GM23338 (cell line): ENCODE measurements around the gene HIP1. TPM values are rescaled to one million over a fixed set of nuclear protein-coding genes. Genes with fewer than 3 reads are reported as not detected.

Experiments used
- ATAC-seq: fragments of 200-7000 bp; cut with Tn5 transposase; 3 replicates; pipeline ENCODE4 v1.9.1; 2020
- DNase-seq: peaks from one replicate; pipeline ENCODE4 v3.0.0-alpha.2; 2015; ENCODE audit warnings: low spot score
- H2AFZ ChIP-seq: fragments of 200-600 bp; sonication (generic); 2 replicates; pipeline ENCODE4 v1.8.0; 2016; ENCODE audit warnings: antibody characterized with exemption, mild to moderate bottlenecking, moderate library complexity
- H3F3A ChIP-seq: fragments of 200-600 bp; sonication (generic); replicated peaks from 2 replicates; pipeline ENCODE4 v1.8.0; 2017; ENCODE audit warnings: antibody characterized with exemption, mixed run types, low read depth
- H3K27ac ChIP-seq: fragments of 200-600 bp; sonication (generic); 2 replicates; pipeline ENCODE4 v1.6.1; 2016; ENCODE audit warnings: low read depth
- H3K27me3 ChIP-seq: fragments of 200-600 bp; sonication (generic); 2 replicates; pipeline ENCODE4 v1.8.0; 2016; ENCODE audit warnings: mild to moderate bottlenecking, mixed run types, moderate library complexity; ENCODE audit not compliant: insufficient read depth
- H3K36me3 ChIP-seq: fragments of 200-600 bp; sonication (generic); 2 replicates; pipeline ENCODE4 v1.8.0; 2016; ENCODE audit warnings: mild to moderate bottlenecking; ENCODE audit not compliant: insufficient read depth
- H3K4me1 ChIP-seq: fragments of 200-600 bp; sonication (generic); 2 replicates; pipeline ENCODE4 v1.8.0; 2016; ENCODE audit warnings: mild to moderate bottlenecking, moderate library complexity; ENCODE audit not compliant: insufficient read depth
- H3K4me2 ChIP-seq: fragments of 200-600 bp; sonication (generic); 2 replicates; pipeline ENCODE4 v1.7.1; 2017; ENCODE audit warnings: mixed run types
- H3K4me3 ChIP-seq: fragments of 200-600 bp; sonication (generic); 2 replicates; pipeline ENCODE4 v1.6.1; 2016; ENCODE audit warnings: mixed run types
- H3K79me2 ChIP-seq: fragments of 200-600 bp; sonication (generic); replicated peaks from 2 replicates; pipeline ENCODE4 v1.8.0; 2017; ENCODE audit warnings: mild to moderate bottlenecking; ENCODE audit not compliant: insufficient read depth
- H3K9me2 ChIP-seq: fragments of 200-600 bp; sonication (generic); 2 replicates; pipeline ENCODE4 v1.8.0; 2017; ENCODE audit not compliant: insufficient read depth
- H4K20me1 ChIP-seq: fragments of 200-600 bp; sonication (generic); replicated peaks from 2 replicates; pipeline ENCODE4 v1.8.0; 2017; ENCODE audit warnings: mild to moderate bottlenecking; ENCODE audit not compliant: insufficient read depth
- H3K27ac Mint-ChIP-seq: 2 replicates; pipeline ENCODE4 v1.8.0; 2020; ENCODE audit warnings: inconsistent platforms, mild to moderate bottlenecking, moderate library complexity, mixed read lengths
- H3K27me3 Mint-ChIP-seq: 3 replicates; pipeline ENCODE4 v1.8.0; 2022; ENCODE audit warnings: low read depth, mild to moderate bottlenecking, moderate library complexity, mixed read lengths, inconsistent platforms; ENCODE audit not compliant: insufficient read depth, poor library complexity
- H3K36me3 Mint-ChIP-seq: 3 replicates; pipeline ENCODE4 v1.8.0; 2021; ENCODE audit warnings: low read depth, mild to moderate bottlenecking, inconsistent platforms, moderate library complexity, mixed read lengths
- H3K4me1 Mint-ChIP-seq: 3 replicates; pipeline ENCODE4 v1.8.0; 2020; ENCODE audit warnings: mild to moderate bottlenecking, inconsistent platforms, mixed read lengths
- H3K4me3 Mint-ChIP-seq: 3 replicates; pipeline ENCODE4 v1.8.0; 2021; ENCODE audit warnings: moderate library complexity, mild to moderate bottlenecking, inconsistent platforms, mixed read lengths
- H3K9me3 Mint-ChIP-seq: 3 replicates; pipeline ENCODE4 v1.8.0; 2020; ENCODE audit warnings: moderate library complexity, mild to moderate bottlenecking, inconsistent platforms, mixed read lengths
- CREB1 ChIP-seq: fragments of 250-450 bp; sonication (Bioruptor Pico); IDR thresholded peaks from 2 replicates; pipeline ENCODE4 v1.5.0; 2020; ENCODE audit warnings: low read depth, mild to moderate bottlenecking, moderate library complexity
- EZH2 ChIP-seq: fragments of 200-600 bp; sonication (generic); IDR thresholded peaks from one replicate; pipeline ENCODE4 v1.8.0; 2017; ENCODE audit warnings: antibody characterized with exemption, mild to moderate bottlenecking, low read depth; ENCODE audit not compliant: unreplicated experiment
- EZH2phosphoT487 ChIP-seq: fragments of 200-600 bp; sonication (generic); IDR thresholded peaks from one replicate; pipeline ENCODE4 v1.8.1; 2018; ENCODE audit warnings: antibody characterized with exemption; ENCODE audit not compliant: unreplicated experiment
- POLR2AphosphoS5 ChIP-seq: IDR thresholded peaks from 2 replicates; pipeline ENCODE4 v1.6.1; 2016; ENCODE audit warnings: antibody characterized with exemption, low read depth
- STAT1 ChIP-seq: IDR thresholded peaks from one replicate; pipeline ENCODE4 v1.6.1; 2016; ENCODE audit warnings: antibody characterized with exemption; ENCODE audit not compliant: unreplicated experiment
- ZNF114 ChIP-seq: fragments of 250-450 bp; sonication (Bioruptor Pico); IDR thresholded peaks from 2 replicates; pipeline ENCODE4 v1.5.0; 2020; ENCODE audit warnings: mild to moderate bottlenecking, moderate library complexity
- ZNF331 ChIP-seq: fragments of 250-450 bp; sonication (Bioruptor Pico); IDR thresholded peaks from 2 replicates; pipeline ENCODE4 v1.5.0; 2020; ENCODE audit warnings: low read depth, mild to moderate bottlenecking, moderate library complexity
- polyA plus RNA-seq: library from polyadenylated mRNA; unstranded; fragments of >200 nt; fragmentation: Nextera tagmentation; extraction: Ambion mirVana; gene quantifications from 2 replicates; pipeline ENCODE4 v1.2.1, GENCODE V29; 2016
- total RNA-seq: library from RNA; depleted of rRNA; stranded (reverse); fragments of >200 nt; shearing (Covaris generic); gene quantifications from 2 replicates; pipeline ENCODE4 v1.2.3, GENCODE V29; 2014
- TF ChIP-seq, protein P1 (sequence below): fragments of 250-450 bp; sonication (Bioruptor Pico); IDR thresholded peaks from 2 replicates; pipeline ENCODE4 v1.5.0; 2020; ENCODE audit warnings: mild to moderate bottlenecking, moderate library complexity
- TF ChIP-seq, protein P2 (sequence below): IDR thresholded peaks from one replicate; pipeline ENCODE4 v1.6.1; 2018; ENCODE audit warnings: antibody characterized with exemption; ENCODE audit not compliant: unreplicated experiment
- TF ChIP-seq, protein P3 (sequence below), 2 experiments: fragments of 200-600 bp in 1 of 2; sonication (generic) in 1 of 2; conservative IDR thresholded peaks; 2 replicates each; pipeline versions ENCODE4 v1.5.1 to v1.6.1; 2016 to 2017; ENCODE audit warnings: antibody characterized with exemption in 2 of 2, low read depth in 2 of 2, mild to moderate bottlenecking in 2 of 2, moderate library complexity in 1 of 2

Gene HIP1
- total and polyA plus RNA-seq, 2 experiments from 2014 or later, result 24.9 to 80.8 TPM

DNA sequence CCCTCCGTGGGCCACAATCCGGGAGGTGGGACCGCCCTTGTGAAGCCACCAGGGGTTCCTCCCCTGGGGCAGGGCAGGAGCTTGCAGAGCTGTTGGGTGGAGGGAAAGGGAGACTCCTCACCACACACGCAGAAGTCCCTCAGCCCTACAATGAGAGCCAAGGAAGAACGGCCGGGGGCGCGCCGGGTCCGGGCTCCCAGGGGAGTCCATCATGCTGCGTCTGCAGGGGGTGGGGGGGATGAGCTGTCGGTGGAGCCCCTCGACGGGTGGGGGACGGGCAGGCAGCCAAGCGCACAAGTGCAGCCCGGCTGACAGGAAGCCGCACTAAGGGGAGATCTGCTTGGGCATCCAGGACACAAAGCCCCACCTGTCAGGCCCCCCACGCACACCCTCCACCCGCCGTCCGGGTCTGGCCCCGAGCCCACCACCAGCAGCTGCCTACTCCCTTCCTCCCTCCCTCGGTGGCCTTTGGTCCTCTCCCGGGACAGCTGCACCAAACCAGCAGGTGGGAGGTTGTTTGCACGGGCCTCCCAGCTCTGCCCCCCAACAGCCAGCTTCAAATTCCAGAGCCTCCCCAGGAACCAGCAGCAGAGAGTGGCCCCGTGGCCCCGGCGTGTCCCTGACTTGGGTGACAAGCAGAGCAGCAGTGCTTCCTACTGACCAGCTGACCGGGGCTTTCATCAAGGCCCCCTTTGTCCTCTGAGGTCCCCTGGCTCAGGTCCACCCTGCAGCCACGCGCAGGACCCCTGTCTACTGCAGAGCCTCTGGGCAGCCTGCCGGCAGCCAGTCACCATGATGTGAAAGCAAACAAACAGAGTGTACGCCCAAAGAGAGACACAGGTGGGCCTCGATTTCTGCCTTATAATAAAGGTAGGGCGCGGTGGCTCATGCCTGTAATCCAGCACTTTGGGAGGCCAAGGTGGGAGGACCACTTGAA is 50.3 kb downstream of the HIP1 start:
- Histone ChIP-seq H3F3A (no peaks in the 10 kb centered on the region), H3K4me1 (peaks cover 3% of the 10 kb centered on the region; the same call in 1 of the 2 replicates), H3K36me3 (no peaks in the 10 kb centered on the region), H3K79me2 (no peaks in the 10 kb centered on the region), H2AFZ (no peak overlapping the region), H3K4me2 (no peak overlapping the region), H3K9me2 (no peaks in the 10 kb centered on the region), H4K20me1 (no peaks in the 10 kb centered on the region), H3K4me3 (no peak overlapping the region), H3K27me3 (no peaks in the 10 kb centered on the region), H3K27ac (no peak overlapping the region)
- Mint-ChIP-seq H3K4me1 (peaks cover 11% of the 10 kb centered on the region; the same call in 2 of the 3 replicates), H3K27ac (no peak overlapping the region), H3K36me3 (no peaks in the 10 kb centered on the region), H3K4me3 (no peak overlapping the region), H3K9me3 (no peaks in the 10 kb centered on the region), H3K27me3 (peaks cover 1% of the 10 kb centered on the region)
- ATAC-seq (no peak; the same call in 2 of the 3 replicates), DNase-seq (no peak)
- TF ChIP-seq EZH2, result no peak
- TF ChIP-seq EZH2phosphoT487, result no peak
- TF ChIP-seq CREB1 (CRISPR knock-in tag), result no peak
- TF ChIP-seq, protein P1, sequence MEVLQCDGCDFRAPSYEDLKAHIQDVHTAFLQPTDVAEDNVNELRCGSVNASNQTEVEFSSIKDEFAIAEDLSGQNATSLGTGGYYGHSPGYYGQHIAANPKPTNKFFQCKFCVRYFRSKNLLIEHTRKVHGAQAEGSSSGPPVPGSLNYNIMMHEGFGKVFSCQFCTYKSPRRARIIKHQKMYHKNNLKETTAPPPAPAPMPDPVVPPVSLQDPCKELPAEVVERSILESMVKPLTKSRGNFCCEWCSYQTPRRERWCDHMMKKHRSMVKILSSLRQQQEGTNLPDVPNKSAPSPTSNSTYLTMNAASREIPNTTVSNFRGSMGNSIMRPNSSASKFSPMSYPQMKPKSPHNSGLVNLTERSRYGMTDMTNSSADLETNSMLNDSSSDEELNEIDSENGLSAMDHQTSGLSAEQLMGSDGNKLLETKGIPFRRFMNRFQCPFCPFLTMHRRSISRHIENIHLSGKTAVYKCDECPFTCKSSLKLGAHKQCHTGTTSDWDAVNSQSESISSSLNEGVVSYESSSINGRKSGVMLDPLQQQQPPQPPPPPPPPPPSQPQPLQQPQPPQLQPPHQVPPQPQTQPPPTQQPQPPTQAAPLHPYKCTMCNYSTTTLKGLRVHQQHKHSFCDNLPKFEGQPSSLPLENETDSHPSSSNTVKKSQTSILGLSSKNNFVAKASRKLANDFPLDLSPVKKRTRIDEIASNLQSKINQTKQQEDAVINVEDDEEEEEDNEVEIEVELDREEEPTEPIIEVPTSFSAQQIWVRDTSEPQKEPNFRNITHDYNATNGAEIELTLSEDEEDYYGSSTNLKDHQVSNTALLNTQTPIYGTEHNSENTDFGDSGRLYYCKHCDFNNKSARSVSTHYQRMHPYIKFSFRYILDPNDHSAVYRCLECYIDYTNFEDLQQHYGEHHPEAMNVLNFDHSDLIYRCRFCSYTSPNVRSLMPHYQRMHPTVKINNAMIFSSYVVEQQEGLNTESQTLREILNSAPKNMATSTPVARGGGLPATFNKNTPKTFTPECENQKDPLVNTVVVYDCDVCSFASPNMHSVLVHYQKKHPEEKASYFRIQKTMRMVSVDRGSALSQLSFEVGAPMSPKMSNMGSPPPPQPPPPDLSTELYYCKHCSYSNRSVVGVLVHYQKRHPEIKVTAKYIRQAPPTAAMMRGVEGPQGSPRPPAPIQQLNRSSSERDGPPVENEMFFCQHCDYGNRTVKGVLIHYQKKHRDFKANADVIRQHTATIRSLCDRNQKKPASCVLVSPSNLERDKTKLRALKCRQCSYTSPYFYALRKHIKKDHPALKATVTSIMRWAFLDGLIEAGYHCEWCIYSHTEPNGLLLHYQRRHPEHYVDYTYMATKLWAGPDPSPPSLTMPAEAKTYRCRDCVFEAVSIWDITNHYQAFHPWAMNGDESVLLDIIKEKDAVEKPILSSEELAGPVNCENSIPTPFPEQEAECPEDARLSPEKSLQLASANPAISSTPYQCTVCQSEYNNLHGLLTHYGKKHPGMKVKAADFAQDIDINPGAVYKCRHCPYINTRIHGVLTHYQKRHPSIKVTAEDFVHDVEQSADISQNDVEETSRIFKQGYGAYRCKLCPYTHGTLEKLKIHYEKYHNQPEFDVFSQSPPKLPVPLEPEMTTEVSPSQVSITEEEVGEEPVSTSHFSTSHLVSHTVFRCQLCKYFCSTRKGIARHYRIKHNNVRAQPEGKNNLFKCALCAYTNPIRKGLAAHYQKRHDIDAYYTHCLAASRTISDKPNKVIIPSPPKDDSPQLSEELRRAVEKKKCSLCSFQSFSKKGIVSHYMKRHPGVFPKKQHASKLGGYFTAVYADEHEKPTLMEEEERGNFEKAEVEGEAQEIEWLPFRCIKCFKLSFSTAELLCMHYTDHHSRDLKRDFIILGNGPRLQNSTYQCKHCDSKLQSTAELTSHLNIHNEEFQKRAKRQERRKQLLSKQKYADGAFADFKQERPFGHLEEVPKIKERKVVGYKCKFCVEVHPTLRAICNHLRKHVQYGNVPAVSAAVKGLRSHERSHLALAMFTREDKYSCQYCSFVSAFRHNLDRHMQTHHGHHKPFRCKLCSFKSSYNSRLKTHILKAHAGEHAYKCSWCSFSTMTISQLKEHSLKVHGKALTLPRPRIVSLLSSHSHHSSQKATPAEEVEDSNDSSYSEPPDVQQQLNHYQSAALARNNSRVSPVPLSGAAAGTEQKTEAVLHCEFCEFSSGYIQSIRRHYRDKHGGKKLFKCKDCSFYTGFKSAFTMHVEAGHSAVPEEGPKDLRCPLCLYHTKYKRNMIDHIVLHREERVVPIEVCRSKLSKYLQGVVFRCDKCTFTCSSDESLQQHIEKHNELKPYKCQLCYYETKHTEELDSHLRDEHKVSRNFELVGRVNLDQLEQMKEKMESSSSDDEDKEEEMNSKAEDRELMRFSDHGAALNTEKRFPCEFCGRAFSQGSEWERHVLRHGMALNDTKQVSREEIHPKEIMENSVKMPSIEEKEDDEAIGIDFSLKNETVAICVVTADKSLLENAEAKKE (CRISPR knock-in tag), result no peak
- TF ChIP-seq, protein P2, sequence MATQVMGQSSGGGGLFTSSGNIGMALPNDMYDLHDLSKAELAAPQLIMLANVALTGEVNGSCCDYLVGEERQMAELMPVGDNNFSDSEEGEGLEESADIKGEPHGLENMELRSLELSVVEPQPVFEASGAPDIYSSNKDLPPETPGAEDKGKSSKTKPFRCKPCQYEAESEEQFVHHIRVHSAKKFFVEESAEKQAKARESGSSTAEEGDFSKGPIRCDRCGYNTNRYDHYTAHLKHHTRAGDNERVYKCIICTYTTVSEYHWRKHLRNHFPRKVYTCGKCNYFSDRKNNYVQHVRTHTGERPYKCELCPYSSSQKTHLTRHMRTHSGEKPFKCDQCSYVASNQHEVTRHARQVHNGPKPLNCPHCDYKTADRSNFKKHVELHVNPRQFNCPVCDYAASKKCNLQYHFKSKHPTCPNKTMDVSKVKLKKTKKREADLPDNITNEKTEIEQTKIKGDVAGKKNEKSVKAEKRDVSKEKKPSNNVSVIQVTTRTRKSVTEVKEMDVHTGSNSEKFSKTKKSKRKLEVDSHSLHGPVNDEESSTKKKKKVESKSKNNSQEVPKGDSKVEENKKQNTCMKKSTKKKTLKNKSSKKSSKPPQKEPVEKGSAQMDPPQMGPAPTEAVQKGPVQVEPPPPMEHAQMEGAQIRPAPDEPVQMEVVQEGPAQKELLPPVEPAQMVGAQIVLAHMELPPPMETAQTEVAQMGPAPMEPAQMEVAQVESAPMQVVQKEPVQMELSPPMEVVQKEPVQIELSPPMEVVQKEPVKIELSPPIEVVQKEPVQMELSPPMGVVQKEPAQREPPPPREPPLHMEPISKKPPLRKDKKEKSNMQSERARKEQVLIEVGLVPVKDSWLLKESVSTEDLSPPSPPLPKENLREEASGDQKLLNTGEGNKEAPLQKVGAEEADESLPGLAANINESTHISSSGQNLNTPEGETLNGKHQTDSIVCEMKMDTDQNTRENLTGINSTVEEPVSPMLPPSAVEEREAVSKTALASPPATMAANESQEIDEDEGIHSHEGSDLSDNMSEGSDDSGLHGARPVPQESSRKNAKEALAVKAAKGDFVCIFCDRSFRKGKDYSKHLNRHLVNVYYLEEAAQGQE, result no peak
- TF ChIP-seq ZNF331 (CRISPR knock-in tag), result no peak
- TF ChIP-seq STAT1, result no peak
- TF ChIP-seq ZNF114 (CRISPR knock-in tag), result no peak
- no peak for TF ChIP-seq POLR2AphosphoS5
- TF ChIP-seq, protein P3, sequence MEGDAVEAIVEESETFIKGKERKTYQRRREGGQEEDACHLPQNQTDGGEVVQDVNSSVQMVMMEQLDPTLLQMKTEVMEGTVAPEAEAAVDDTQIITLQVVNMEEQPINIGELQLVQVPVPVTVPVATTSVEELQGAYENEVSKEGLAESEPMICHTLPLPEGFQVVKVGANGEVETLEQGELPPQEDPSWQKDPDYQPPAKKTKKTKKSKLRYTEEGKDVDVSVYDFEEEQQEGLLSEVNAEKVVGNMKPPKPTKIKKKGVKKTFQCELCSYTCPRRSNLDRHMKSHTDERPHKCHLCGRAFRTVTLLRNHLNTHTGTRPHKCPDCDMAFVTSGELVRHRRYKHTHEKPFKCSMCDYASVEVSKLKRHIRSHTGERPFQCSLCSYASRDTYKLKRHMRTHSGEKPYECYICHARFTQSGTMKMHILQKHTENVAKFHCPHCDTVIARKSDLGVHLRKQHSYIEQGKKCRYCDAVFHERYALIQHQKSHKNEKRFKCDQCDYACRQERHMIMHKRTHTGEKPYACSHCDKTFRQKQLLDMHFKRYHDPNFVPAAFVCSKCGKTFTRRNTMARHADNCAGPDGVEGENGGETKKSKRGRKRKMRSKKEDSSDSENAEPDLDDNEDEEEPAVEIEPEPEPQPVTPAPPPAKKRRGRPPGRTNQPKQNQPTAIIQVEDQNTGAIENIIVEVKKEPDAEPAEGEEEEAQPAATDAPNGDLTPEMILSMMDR (conservative IDR thresholded peaks at IDR 0.05; ENCODE audit: low read depth in 2 of 2), result no peak
